Fibroblast of lung (primary cell): Measurements from ENCODE around the gene NCOR2. TPM values are rescaled to one million over a fixed set of nuclear protein-coding genes. Genes with fewer than 3 reads are reported as not detected.

Experiments used
- DNase-seq, 2 donors: peaks; one replicate each; pipeline versions ENCODE4 v3.0.0 to v3.0.0-alpha.2; 2010; ENCODE audit warnings: low read depth in 2 of 2
- H2AFZ ChIP-seq: 2 replicates; pipeline ENCODE4 v1.5.1; 2012; ENCODE audit warnings: low read length, control low read depth, inconsistent platforms
- H3K27ac ChIP-seq: 2 replicates; pipeline ENCODE4 v1.5.1; 2011; ENCODE audit warnings: low read length, control low read depth; ENCODE audit not compliant: insufficient read depth
- H3K27me3 ChIP-seq: 2 replicates; pipeline ENCODE4 v1.5.1; 2011; ENCODE audit warnings: mild to moderate bottlenecking, low read length; ENCODE audit not compliant: control insufficient read depth, insufficient read depth
- H3K36me3 ChIP-seq: 2 replicates; pipeline ENCODE4 v1.5.1; 2011; ENCODE audit warnings: low read length; ENCODE audit not compliant: control insufficient read depth, insufficient read depth
- H3K4me1 ChIP-seq: 2 replicates; pipeline ENCODE4 v1.5.1; 2011; ENCODE audit warnings: low read length; ENCODE audit not compliant: control insufficient read depth, insufficient read depth; ENCODE audit errors: extremely low read depth
- H3K4me2 ChIP-seq: 2 replicates; pipeline ENCODE4 v1.5.1; 2011; ENCODE audit warnings: low read length, control low read depth; ENCODE audit not compliant: insufficient read depth; ENCODE audit errors: extremely low read depth
- H3K4me3 ChIP-seq, 4 experiments: fragments of 200-600 bp in 1 of 4; sonication (generic) in 1 of 4; replicated peaks in 1 of 4; 2 replicates each; pipeline ENCODE4 v1.5.1; 2011 to 2016; ENCODE audit warnings: low read length in 4 of 4, low read depth in 3 of 4, mild to moderate bottlenecking in 3 of 4, control low read depth in 2 of 4, inconsistent platforms in 1 of 4, mixed read lengths in 1 of 4; ENCODE audit not compliant: insufficient read depth in 1 of 4; ENCODE audit errors: control extremely low read depth in 1 of 4
- H3K79me2 ChIP-seq: 2 replicates; pipeline ENCODE4 v1.5.1; 2012; ENCODE audit warnings: mild to moderate bottlenecking, low read length, inconsistent platforms; ENCODE audit not compliant: control insufficient read depth, insufficient read depth
- H3K9ac ChIP-seq: 2 replicates; pipeline ENCODE4 v1.5.1; 2011; ENCODE audit warnings: mild to moderate bottlenecking, low read length, control low read depth; ENCODE audit not compliant: insufficient read depth
- H3K9me3 ChIP-seq: 2 replicates; pipeline ENCODE4 v1.5.1; 2012; ENCODE audit warnings: low read depth, low read length; ENCODE audit not compliant: control insufficient read depth, insufficient read depth
- H4K20me1 ChIP-seq: 2 replicates; pipeline ENCODE4 v1.5.1; 2011; ENCODE audit warnings: low read length; ENCODE audit not compliant: control insufficient read depth, insufficient read depth; ENCODE audit errors: extremely low read depth
- EZH2 ChIP-seq: IDR thresholded peaks from 2 replicates; pipeline ENCODE4 v1.5.1; 2012; ENCODE audit warnings: low read length, control low read depth, mild to moderate bottlenecking; ENCODE audit errors: missing control alignments
- polyA plus RNA-seq, 2 donors: library from polyadenylated mRNA; depleted of rRNA in 1 of 2; stranded (reverse) in 1 of 2; unstranded in 1 of 2; fragments of >200 nt; gene quantifications; 2 replicates each; pipeline ENCODE4 v1.2.1, GENCODE V29; 2011 to 2012; ENCODE audit warnings: missing spikeins in 1 of 2
- total RNA-seq: library from RNA; depleted of rRNA; stranded (reverse); fragments of >200 nt; gene quantifications from 2 replicates; pipeline ENCODE4 v1.2.1, GENCODE V29; 2014
- TF ChIP-seq, protein P1 (sequence below), 2 donors: IDR thresholded peaks in 1 of 2; conservative IDR thresholded peaks in 1 of 2; 1 replicate in 1 of 2; 2 replicates in 1 of 2; pipeline ENCODE4 v1.5.1; 2011 to 2012; ENCODE audit warnings: low read length in 2 of 2, control low read depth in 1 of 2, inconsistent platforms in 1 of 2, low read depth in 1 of 2, mild to moderate bottlenecking in 1 of 2

NCOR2 gene
- total and polyA plus RNA-seq, 2 donors (not counting 1 experiment from before 2014, with no cell fraction given): 6.1 to 17.2 TPM

DNA sequence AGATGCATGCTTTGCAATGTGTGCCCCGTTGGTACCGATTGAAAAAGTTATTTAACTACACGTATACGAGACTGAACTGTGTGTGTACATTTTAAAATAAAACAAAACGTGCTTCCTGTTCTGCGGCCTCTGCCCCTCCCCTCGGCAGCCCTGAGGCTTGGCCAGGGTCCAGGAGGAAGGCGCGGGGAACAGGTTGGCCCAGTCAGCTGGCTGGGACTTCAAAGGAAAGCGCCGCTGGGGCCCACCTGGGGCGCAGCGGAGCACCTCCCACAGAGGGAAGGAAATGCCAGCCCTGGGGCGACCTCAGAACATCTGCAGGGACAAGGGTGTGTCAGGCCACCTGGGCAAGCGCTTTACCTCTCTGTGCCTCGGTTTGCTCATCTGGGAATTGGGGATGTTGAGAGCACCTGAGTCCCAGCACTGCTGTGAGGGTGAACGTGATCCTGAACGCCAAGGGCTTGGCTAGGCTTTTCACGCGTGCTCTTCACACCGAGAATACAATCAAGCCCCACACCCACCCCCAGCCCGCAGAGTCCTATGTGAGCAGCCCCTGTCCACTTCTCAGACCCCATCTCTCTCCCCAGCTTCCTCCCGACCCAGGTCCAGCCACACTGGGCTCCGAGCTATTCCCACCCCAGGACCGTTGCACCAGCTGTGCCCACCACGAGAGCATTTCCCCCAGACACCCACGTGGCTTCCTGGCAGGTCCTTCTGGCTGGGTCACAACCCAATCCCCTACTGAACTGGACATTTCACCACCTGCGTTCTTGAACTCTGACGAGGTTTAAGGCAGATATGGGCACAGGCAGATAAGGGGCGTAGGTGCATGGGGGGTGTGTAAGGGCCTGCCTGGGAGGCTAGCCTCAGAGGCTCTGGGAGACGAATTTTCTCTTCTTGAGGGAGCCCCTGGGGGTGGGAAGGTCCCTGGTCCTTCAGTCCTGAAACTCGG is 41.9 kb upstream of the NCOR2 start:
- H3K4me3 ChIP-seq: no peak overlapping the region
- no peaks in the 10 kb centered on the region for H3K36me3 ChIP-seq
- H4K20me1 ChIP-seq: no peaks in the 10 kb centered on the region
- H3K4me2 ChIP-seq: no peak overlapping the region
- TF ChIP-seq, protein P1, sequence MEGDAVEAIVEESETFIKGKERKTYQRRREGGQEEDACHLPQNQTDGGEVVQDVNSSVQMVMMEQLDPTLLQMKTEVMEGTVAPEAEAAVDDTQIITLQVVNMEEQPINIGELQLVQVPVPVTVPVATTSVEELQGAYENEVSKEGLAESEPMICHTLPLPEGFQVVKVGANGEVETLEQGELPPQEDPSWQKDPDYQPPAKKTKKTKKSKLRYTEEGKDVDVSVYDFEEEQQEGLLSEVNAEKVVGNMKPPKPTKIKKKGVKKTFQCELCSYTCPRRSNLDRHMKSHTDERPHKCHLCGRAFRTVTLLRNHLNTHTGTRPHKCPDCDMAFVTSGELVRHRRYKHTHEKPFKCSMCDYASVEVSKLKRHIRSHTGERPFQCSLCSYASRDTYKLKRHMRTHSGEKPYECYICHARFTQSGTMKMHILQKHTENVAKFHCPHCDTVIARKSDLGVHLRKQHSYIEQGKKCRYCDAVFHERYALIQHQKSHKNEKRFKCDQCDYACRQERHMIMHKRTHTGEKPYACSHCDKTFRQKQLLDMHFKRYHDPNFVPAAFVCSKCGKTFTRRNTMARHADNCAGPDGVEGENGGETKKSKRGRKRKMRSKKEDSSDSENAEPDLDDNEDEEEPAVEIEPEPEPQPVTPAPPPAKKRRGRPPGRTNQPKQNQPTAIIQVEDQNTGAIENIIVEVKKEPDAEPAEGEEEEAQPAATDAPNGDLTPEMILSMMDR (conservative IDR thresholded peaks at IDR 0.05 in 1 of 2, IDR thresholded peaks at IDR 0.05 in 1 of 2; ENCODE audit: low read depth in 1 of 2, low read length in 2 of 2): no peak
- TF ChIP-seq EZH2: no peak
- no peaks in the 10 kb centered on the region for H3K9me3 ChIP-seq
- H3K4me1 ChIP-seq: no peaks in the 10 kb centered on the region
- peak; percentile 45 to 57 for DNase-seq
- no peaks in the 10 kb centered on the region for H3K79me2 ChIP-seq
- H2AFZ ChIP-seq: no peak overlapping the region
- no peak overlapping the region for H3K27ac ChIP-seq
- H3K9ac ChIP-seq: no peak overlapping the region
- no peaks in the 10 kb centered on the region for H3K27me3 ChIP-seq

DNA sequence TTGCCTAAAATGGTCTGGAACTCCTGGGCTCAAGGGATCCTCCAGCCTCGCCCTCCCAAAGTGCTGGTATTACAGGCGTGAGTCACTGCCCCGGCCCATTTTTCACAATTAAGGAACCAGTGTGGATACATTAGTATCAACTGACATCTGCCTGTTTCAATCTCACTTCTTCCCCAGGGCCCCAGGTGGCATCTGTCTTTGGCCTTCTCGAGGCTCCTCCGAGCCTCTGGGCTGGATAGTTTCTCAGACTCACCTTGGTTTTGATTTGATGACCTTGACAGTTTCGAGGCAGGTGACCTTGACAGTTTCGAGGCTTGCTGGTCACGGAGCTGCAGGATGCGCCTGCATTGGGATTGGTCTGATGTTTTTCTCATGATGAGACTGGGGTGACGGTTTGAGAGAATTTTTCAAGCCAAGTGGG is 41.0 kb upstream of the NCOR2 start:
- H4K20me1 ChIP-seq: no peaks in the 10 kb centered on the region
- H3K79me2 ChIP-seq: no peaks in the 10 kb centered on the region
- no peak overlapping the region for H3K9ac ChIP-seq
- no peak overlapping the region for H2AFZ ChIP-seq
- H3K27ac ChIP-seq: no peak overlapping the region
- H3K9me3 ChIP-seq: no peaks in the 10 kb centered on the region
- no peaks in the 10 kb centered on the region for H3K27me3 ChIP-seq
- H3K4me1 ChIP-seq: no peaks in the 10 kb centered on the region
- no peak for TF ChIP-seq EZH2
- TF ChIP-seq, protein P1 (conservative IDR thresholded peaks at IDR 0.05 in 1 of 2, IDR thresholded peaks at IDR 0.05 in 1 of 2; ENCODE audit: low read depth in 1 of 2, low read length in 2 of 2): no peak
- no peak overlapping the region for H3K4me2 ChIP-seq
- H3K4me3 ChIP-seq: no peak overlapping the region
- H3K36me3 ChIP-seq: no peaks in the 10 kb centered on the region
- peak in 1 of 2 donors; percentile 28 for DNase-seq

DNA sequence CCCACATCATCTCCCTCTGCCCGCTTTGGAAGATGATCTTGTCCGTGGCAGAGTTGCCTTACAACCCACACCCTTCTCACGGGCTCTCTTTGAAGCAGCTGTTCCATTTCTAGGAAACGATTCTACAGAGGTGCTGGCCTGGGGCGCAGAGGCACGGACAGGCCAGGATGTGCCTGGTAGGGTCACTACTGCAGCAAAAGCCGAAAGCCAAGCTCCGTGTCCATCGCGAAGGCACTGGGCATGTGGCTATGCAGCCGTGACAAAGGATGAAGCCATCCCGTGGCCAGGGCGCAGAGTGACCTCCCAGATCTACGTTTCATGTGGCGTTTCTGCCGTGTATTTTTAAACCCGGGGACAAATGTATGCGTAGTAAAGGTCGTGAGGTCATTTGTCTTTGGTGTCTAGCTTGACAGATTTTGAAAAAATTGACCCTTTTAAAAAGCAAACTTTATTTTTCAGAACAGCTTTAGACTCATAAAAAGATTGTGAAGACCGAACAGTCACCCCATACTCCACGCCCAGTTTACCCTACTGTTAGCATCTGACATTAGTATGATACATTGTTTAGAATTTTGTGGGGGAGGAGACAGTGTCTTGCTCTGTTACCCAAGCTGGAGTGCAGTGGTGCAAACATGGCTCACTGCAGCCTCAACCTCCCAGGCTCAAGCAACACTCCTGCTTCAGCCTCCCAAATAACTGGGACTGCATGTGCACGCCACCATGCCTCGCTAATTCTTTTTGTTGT is 40.4 kb upstream of the NCOR2 start:
- Histone ChIP-seq H3K79me2 (no peaks in the 10 kb centered on the region), H3K9me3 (no peaks in the 10 kb centered on the region), H3K27me3 (no peaks in the 10 kb centered on the region), H2AFZ (no peak overlapping the region), H3K9ac (no peak overlapping the region), H3K4me3 (no peak overlapping the region), H3K4me1 (no peaks in the 10 kb centered on the region), H3K36me3 (no peaks in the 10 kb centered on the region), H3K4me2 (no peak overlapping the region), H4K20me1 (no peaks in the 10 kb centered on the region), H3K27ac (no peak overlapping the region)
- TF ChIP-seq EZH2: no peak
- TF ChIP-seq, protein P1 (conservative IDR thresholded peaks at IDR 0.05 in 1 of 2, IDR thresholded peaks at IDR 0.05 in 1 of 2; ENCODE audit: low read depth in 1 of 2, low read length in 2 of 2): no peak
- DNase-seq: peak in 1 of 2 donors; percentile 32
